Astrocyte (in vitro differentiated cells and primary cell): Measurements from ENCODE around the gene C9orf153.

Source experiments
- EZH2 ChIP-seq: IDR thresholded peaks from 2 replicates; pipeline ENCODE4 v1.6.1; 2012; ENCODE audit warnings: mild to moderate bottlenecking, low read length, inconsistent platforms; ENCODE audit not compliant: insufficient read depth
- TF ChIP-seq, protein P1 (sequence below): IDR thresholded peaks from 2 replicates; pipeline ENCODE4 v1.5.1; 2011; ENCODE audit warnings: low read depth, mild to moderate bottlenecking, inconsistent platforms, low read length, moderate library complexity; ENCODE audit not compliant: insufficient read depth

DNA sequence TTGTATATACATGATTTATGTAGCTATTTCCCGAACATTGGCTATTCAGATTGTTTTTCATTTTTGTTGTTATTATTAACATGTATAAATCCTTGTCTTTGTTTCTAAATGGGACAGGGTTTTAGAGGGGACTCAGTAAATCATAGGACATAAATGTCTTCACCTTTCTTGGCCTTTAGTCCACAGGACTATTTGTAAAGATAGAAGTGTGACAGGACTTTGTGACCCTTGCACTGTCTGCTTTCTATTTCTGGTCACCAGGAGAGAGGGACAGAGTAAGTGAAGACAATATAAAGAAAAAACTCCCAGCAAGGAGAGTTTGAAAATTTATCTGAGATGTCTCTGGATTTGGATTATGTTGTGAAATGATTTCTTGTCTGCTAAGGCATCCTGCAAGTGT, 81.5 kb downstream of the C9orf153 start:
- TF ChIP-seq, protein P1, sequence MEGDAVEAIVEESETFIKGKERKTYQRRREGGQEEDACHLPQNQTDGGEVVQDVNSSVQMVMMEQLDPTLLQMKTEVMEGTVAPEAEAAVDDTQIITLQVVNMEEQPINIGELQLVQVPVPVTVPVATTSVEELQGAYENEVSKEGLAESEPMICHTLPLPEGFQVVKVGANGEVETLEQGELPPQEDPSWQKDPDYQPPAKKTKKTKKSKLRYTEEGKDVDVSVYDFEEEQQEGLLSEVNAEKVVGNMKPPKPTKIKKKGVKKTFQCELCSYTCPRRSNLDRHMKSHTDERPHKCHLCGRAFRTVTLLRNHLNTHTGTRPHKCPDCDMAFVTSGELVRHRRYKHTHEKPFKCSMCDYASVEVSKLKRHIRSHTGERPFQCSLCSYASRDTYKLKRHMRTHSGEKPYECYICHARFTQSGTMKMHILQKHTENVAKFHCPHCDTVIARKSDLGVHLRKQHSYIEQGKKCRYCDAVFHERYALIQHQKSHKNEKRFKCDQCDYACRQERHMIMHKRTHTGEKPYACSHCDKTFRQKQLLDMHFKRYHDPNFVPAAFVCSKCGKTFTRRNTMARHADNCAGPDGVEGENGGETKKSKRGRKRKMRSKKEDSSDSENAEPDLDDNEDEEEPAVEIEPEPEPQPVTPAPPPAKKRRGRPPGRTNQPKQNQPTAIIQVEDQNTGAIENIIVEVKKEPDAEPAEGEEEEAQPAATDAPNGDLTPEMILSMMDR: no peak
- TF ChIP-seq EZH2: no peak
